ENCODE data around the gene EDEM3. TPM values are rescaled to one million over a fixed set of nuclear protein-coding genes. Genes with fewer than 3 reads are reported as not detected.

EDEM3 gene
- total RNA-seq, 1 experiment from 2014 or later, result 14.0 TPM

DNA sequence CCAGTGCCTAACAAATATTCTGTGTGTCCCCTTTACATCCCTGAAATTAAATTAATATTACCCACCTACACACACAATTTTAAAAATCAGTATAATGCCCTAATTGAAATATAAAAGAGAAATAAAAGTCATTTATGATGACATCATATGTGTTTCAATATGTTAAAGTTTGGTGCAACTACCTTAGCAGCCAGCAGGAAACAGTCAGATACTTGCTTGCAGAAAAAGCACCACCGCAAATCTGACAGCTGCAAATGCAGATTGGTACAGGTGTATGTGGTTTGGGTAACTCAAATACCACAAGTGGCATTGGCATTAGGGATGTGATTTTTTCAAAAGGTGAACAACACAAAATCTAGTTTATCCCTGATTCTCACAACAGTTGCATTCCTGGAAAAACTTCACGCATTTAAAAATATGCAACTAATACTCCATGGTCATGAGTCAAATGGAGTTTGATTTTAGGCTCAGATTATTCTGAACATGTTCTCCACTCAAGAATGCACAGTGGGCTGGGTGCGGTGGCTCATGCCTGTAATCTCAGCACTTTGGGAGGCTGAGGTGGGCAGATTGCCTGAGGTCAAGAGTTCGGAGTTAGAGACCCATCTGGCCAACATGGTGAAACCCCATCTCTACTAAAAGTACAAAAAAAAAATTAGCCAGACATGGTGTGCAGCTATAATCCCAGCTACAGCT, 106.3 kb downstream of the EDEM3 start:
- Histone ChIP-seq H3K18ac (ENCODE audit: insufficient read length, low read depth, low read length) (no peak overlapping the region), H3K9ac (ENCODE audit: extremely low read depth, insufficient read length, low read length) (no peak overlapping the region), H2BK5ac (ENCODE audit: insufficient read length, low read length) (no peak overlapping the region), H2BK15ac (ENCODE audit: low read depth, low read length) (no peak overlapping the region), H3K23ac (ENCODE audit: insufficient read length, low read depth, low read length) (no peak overlapping the region), H3K79me1 (ENCODE audit: insufficient read depth, low read depth, low read length, poor library complexity, severe bottlenecking) (no peaks in the 10 kb centered on the region), H3K27me3 (ENCODE audit: insufficient read depth, low read length) (no peaks in the 10 kb centered on the region), H2BK120ac (ENCODE audit: low read depth, low read length, poor library complexity, severe bottlenecking) (no peak overlapping the region), H3K56ac (ENCODE audit: insufficient read length, low read depth, low read length) (no peak overlapping the region), H3K4ac (ENCODE audit: low read depth, low read length) (no peak overlapping the region), H3K14ac (ENCODE audit: insufficient read depth, low read length) (no peak overlapping the region), H4K20me1 (ENCODE audit: control insufficient read depth, insufficient read depth, insufficient read length) (no peaks in the 10 kb centered on the region), H3K9me3 (ENCODE audit: control insufficient read depth, low read depth, low read length) (no peaks in the 10 kb centered on the region), H3K23me2 (ENCODE audit: insufficient read length, low read depth, low read length, poor library complexity, severe bottlenecking) (no peaks in the 10 kb centered on the region), H3K27ac (ENCODE audit: insufficient read length, low read depth, low read length) (no peak overlapping the region), H3K4me1 (ENCODE audit: insufficient read depth, low read length) (no peaks in the 10 kb centered on the region), H2BK12ac (ENCODE audit: insufficient read length, low read depth, low read length) (no peak overlapping the region), H3K79me2 (ENCODE audit: insufficient read depth, low read length) (no peaks in the 10 kb centered on the region), H2AFZ (ENCODE audit: low read length) (no peak overlapping the region), H2AK5ac (ENCODE audit: insufficient read length, low read length) (no peak overlapping the region), H2BK20ac (ENCODE audit: low read depth, low read length, poor library complexity, severe bottlenecking) (no peak overlapping the region), H4K5ac (ENCODE audit: insufficient read length, low read depth, low read length) (no peak overlapping the region), H4K91ac (ENCODE audit: insufficient read length, low read depth, low read length) (no peak overlapping the region), H4K8ac (replicated peaks; ENCODE audit: insufficient read length, low read depth, low read length) (no peak overlapping the region), H3K4me2 (ENCODE audit: insufficient read depth, insufficient read length, low read length) (no peak overlapping the region), H3T11ph (ENCODE audit: low read length) (no peak overlapping the region)
- H3K4me1 Mint-ChIP-seq, result no peaks in the 10 kb centered on the region
- H3K4me3 Mint-ChIP-seq, result no peak overlapping the region
- peaks cover 3% of the 10 kb centered on the region for H3K27me3 Mint-ChIP-seq (ENCODE audit: low read depth)
- peaks cover 0 to 3% (median 2%) of the 10 kb centered on the region in 3 experiments; a peak in 3 of 7 replicates for H3K36me3 Mint-ChIP-seq (ENCODE audit: insufficient read depth in 1 of 3, low read depth in 3 of 3)
- no peak for DNase-seq
- H3K27ac Mint-ChIP-seq, result no peak overlapping the region; a peak in 1 of 7 replicates
- peaks cover 0 to 6% of the 10 kb centered on the region in 2 experiments; a peak in 2 of 5 replicates for H3K9me3 Mint-ChIP-seq
- no CpG with 5 or more reads among the region's 4 CpGs for WGBS (ENCODE audit: extremely low coverage, insufficient read length, low lambda C conversion rate)
- TF ChIP-seq CTCF (conservative IDR thresholded peaks at IDR 0.05), result no peak
